Measurements from ENCODE around the gene LILRA1. TPM values are rescaled to one million over a fixed set of nuclear protein-coding genes. Genes with fewer than 3 reads are reported as not detected.

The LILRA1 gene
- total and polyA plus RNA-seq, 3 experiments from 2014 or later = not detected

DNA sequence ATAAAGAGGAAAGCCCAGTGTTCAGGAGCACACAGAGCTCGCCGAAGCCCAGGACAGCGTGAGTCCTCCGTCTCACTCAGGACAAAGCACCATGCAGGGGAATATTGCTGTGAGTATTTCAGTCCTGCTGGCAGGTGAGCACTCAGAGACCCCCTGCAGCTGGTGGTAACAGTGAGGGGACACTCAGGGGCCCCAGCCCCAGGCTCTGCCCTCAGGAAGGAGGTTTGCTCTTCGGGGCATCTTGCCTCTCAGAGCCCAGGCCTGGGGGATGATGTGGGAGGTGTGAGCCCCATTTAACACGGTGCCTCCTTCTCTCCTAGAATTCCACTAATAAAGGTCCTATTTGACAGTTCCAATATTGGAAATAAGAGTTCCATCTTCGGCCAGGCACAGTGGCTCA lies 14.8 kb downstream of the LILRA1 start:
- no peaks in the 10 kb centered on the region for H3K9me3 ChIP-seq (ENCODE audit: low read length)
- Mint-ChIP-seq H3K27ac (no peak overlapping the region), H3K9me3 (peaks cover 6 to 12% (median 8%) of the 10 kb centered on the region in 5 donors), H3K4me3 (no peak overlapping the region), H3K4me1 (no peaks in the 10 kb centered on the region), H3K36me3 (no peaks in the 10 kb centered on the region), H3K27me3 (peaks cover 22 to 48% of the 10 kb centered on the region in 2 donors)
- POLR2A ChIA-PET = no interaction called here
- no peaks in the 10 kb centered on the region for H3K36me3 ChIP-seq (ENCODE audit: insufficient read depth, low read length)
- no peak for DNase-seq
- peaks cover 4% of the 10 kb centered on the region for H3K27me3 ChIP-seq (ENCODE audit: insufficient read depth, low read length, poor library complexity, severe bottlenecking)
- no peaks in the 10 kb centered on the region for H3K4me1 ChIP-seq (ENCODE audit: insufficient read depth, low read length)
- no peak overlapping the region for H3K4me3 ChIP-seq (ENCODE audit: low read length)
- no peak overlapping the region for H3K27ac ChIP-seq (ENCODE audit: low read depth, low read length)
- CTCF ChIA-PET = no interaction called here

- H3K27ac Mint-ChIP-seq = no peak overlapping the region
- peaks cover 6 to 12% (median 8%) of the 10 kb centered on the region in 5 donors for H3K9me3 Mint-ChIP-seq
- ChIA-PET CTCF (no interaction called here), POLR2A (no interaction called here)
- peaks cover 22 to 48% of the 10 kb centered on the region in 2 donors for H3K27me3 Mint-ChIP-seq
- no peaks in the 10 kb centered on the region for H3K4me1 Mint-ChIP-seq
- H3K36me3 ChIP-seq (ENCODE audit: insufficient read depth, low read length) = no peaks in the 10 kb centered on the region
- H3K9me3 ChIP-seq (ENCODE audit: low read length) = no peaks in the 10 kb centered on the region
- no peak overlapping the region for H3K4me3 ChIP-seq (ENCODE audit: low read length)
- H3K27me3 ChIP-seq (ENCODE audit: insufficient read depth, low read length, poor library complexity, severe bottlenecking) = peaks cover 4% of the 10 kb centered on the region
- H3K4me3 Mint-ChIP-seq = no peak overlapping the region
- no peak overlapping the region for H3K27ac ChIP-seq (ENCODE audit: low read depth, low read length)
- no peak for DNase-seq
- no peaks in the 10 kb centered on the region for H3K36me3 Mint-ChIP-seq
- no peaks in the 10 kb centered on the region for H3K4me1 ChIP-seq (ENCODE audit: insufficient read depth, low read length)
Measured at GRCh38 chr19:54608792-54609191, 15.4 kb downstream of the LILRA1 start.

GRCh38 chr19:54609356-54609791 lies 15.9 kb downstream of the LILRA1 start:
- no peaks in the 10 kb centered on the region for H3K4me1 ChIP-seq (ENCODE audit: insufficient read depth, low read length)
- no peaks in the 10 kb centered on the region for H3K9me3 ChIP-seq (ENCODE audit: low read length)
- peaks cover 6 to 11% (median 10%) of the 10 kb centered on the region in 5 donors for H3K9me3 Mint-ChIP-seq
- no peak overlapping the region for H3K4me3 Mint-ChIP-seq
- no peaks in the 10 kb centered on the region for H3K4me1 Mint-ChIP-seq
- H3K27me3 Mint-ChIP-seq = peaks cover 20 to 43% of the 10 kb centered on the region in 2 donors
- H3K36me3 ChIP-seq (ENCODE audit: insufficient read depth, low read length) = no peaks in the 10 kb centered on the region
- DNase-seq = no peak
- no peak overlapping the region for H3K27ac Mint-ChIP-seq
- H3K27me3 ChIP-seq (ENCODE audit: insufficient read depth, low read length, poor library complexity, severe bottlenecking) = peaks cover 4% of the 10 kb centered on the region
- H3K4me3 ChIP-seq (ENCODE audit: low read length) = no peak overlapping the region
- ChIA-PET CTCF (no interaction called here), POLR2A (no interaction called here)
- no peaks in the 10 kb centered on the region for H3K36me3 Mint-ChIP-seq
- no peak overlapping the region for H3K27ac ChIP-seq (ENCODE audit: low read depth, low read length)

GRCh38 chr19:54612428-54612827 lies 19.0 kb downstream of the LILRA1 start:
- CTCF ChIA-PET = no interaction called here
- H3K4me3 Mint-ChIP-seq = no peak overlapping the region
- Histone ChIP-seq H3K4me1 (ENCODE audit: insufficient read depth, low read length) (no peaks in the 10 kb centered on the region), H3K4me3 (ENCODE audit: low read length) (no peak overlapping the region), H3K9me3 (ENCODE audit: low read length) (no peaks in the 10 kb centered on the region), H3K27me3 (ENCODE audit: insufficient read depth, low read length, poor library complexity, severe bottlenecking) (peaks cover 4% of the 10 kb centered on the region), H3K27ac (ENCODE audit: low read depth, low read length) (no peak overlapping the region), H3K36me3 (ENCODE audit: insufficient read depth, low read length) (no peaks in the 10 kb centered on the region)
- peaks cover 0 to 1% (median 0%) of the 10 kb centered on the region in 3 donors for H3K4me1 Mint-ChIP-seq
- DNase-seq = no peak
- no peak overlapping the region for H3K27ac Mint-ChIP-seq
- H3K9me3 Mint-ChIP-seq = peaks cover 0 to 6% (median 4%) of the 10 kb centered on the region in 5 donors
- POLR2A ChIA-PET = no interaction called here
- H3K36me3 Mint-ChIP-seq = no peaks in the 10 kb centered on the region
- H3K27me3 Mint-ChIP-seq = peaks cover 5 to 16% of the 10 kb centered on the region in 2 donors

- Mint-ChIP-seq H3K27me3 (peaks cover 2 to 5% of the 10 kb centered on the region in 2 donors), H3K9me3 (peaks cover 0 to 5% (median 3%) of the 10 kb centered on the region in 5 donors), H3K4me1 (peaks cover 0 to 1% (median 0%) of the 10 kb centered on the region in 3 donors), H3K27ac (no peak overlapping the region), H3K36me3 (no peaks in the 10 kb centered on the region), H3K4me3 (no peak overlapping the region)
- H3K27me3 ChIP-seq (ENCODE audit: insufficient read depth, low read length, poor library complexity, severe bottlenecking) = peaks cover 3% of the 10 kb centered on the region
- H3K27ac ChIP-seq (ENCODE audit: low read depth, low read length) = no peak overlapping the region
- no peaks in the 10 kb centered on the region for H3K36me3 ChIP-seq (ENCODE audit: insufficient read depth, low read length)
- no peaks in the 10 kb centered on the region for H3K4me1 ChIP-seq (ENCODE audit: insufficient read depth, low read length)
- ChIA-PET CTCF (no interaction called here), POLR2A (no interaction called here)
- H3K4me3 ChIP-seq (ENCODE audit: low read length) = no peak overlapping the region
- H3K9me3 ChIP-seq (ENCODE audit: low read length) = no peaks in the 10 kb centered on the region
- no peak for DNase-seq
Measured at GRCh38 chr19:54614726-54615125, 21.3 kb downstream of the LILRA1 start.

DNA sequence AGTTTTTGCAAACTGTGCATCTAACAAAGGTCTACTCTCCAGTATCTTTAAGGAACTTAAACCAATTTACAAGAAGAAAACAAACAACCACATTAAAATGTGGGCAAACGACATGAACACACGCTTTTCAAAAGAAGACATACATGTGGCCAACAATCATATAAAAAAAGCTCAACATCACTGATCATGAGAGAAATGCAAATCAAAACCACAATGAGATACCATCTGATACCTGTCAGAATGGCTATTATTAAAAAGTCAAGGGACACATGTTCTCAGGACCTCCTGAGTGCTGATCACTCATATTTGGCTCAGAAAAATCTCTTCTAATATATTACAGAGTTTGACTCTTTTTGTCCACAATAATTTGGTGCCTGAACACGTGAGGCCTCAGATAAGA lies 22.6 kb downstream of the LILRA1 start:
- H3K27me3 Mint-ChIP-seq = peaks cover 2 to 4% of the 10 kb centered on the region in 2 donors
- Histone ChIP-seq H3K4me3 (ENCODE audit: low read length) (no peak overlapping the region), H3K36me3 (ENCODE audit: insufficient read depth, low read length) (no peaks in the 10 kb centered on the region), H3K27me3 (ENCODE audit: insufficient read depth, low read length, poor library complexity, severe bottlenecking) (no peaks in the 10 kb centered on the region), H3K4me1 (ENCODE audit: insufficient read depth, low read length) (no peaks in the 10 kb centered on the region), H3K9me3 (ENCODE audit: low read length) (no peaks in the 10 kb centered on the region), H3K27ac (ENCODE audit: low read depth, low read length) (no peak overlapping the region)
- H3K36me3 Mint-ChIP-seq = no peaks in the 10 kb centered on the region
- ChIA-PET POLR2A (no interaction called here), CTCF (no interaction called here)
- peak overlapping the region in 3 of 8 donors; percentile 11 to 19 (median 14) for H3K27ac Mint-ChIP-seq
- no peak overlapping the region for H3K4me3 Mint-ChIP-seq
- no peak for DNase-seq
- H3K4me1 Mint-ChIP-seq = peaks cover 0 to 1% (median 0%) of the 10 kb centered on the region in 3 donors
- peaks cover 0 to 5% (median 2%) of the 10 kb centered on the region in 5 donors for H3K9me3 Mint-ChIP-seq

GRCh38 chr19:54616821-54617560 lies 23.6 kb downstream of the LILRA1 start:
- peaks cover 2 to 5% of the 10 kb centered on the region in 2 donors for H3K27me3 Mint-ChIP-seq
- Histone ChIP-seq H3K4me3 (ENCODE audit: low read length) (no peak overlapping the region), H3K9me3 (ENCODE audit: low read length) (no peaks in the 10 kb centered on the region), H3K36me3 (ENCODE audit: insufficient read depth, low read length) (no peaks in the 10 kb centered on the region), H3K4me1 (ENCODE audit: insufficient read depth, low read length) (no peaks in the 10 kb centered on the region), H3K27ac (ENCODE audit: low read depth, low read length) (no peak overlapping the region), H3K27me3 (ENCODE audit: insufficient read depth, low read length, poor library complexity, severe bottlenecking) (no peaks in the 10 kb centered on the region)
- H3K4me3 Mint-ChIP-seq = peak overlapping the region in 5 of 7 donors; percentile 64 to 91 (median 73)
- no peaks in the 10 kb centered on the region for H3K36me3 Mint-ChIP-seq
- peaks cover 0 to 1% (median 0%) of the 10 kb centered on the region in 3 donors for H3K4me1 Mint-ChIP-seq
- H3K27ac Mint-ChIP-seq = peak overlapping the region in 6 of 8 donors; percentile 25 to 75 (median 57)
- H3K9me3 Mint-ChIP-seq = peaks cover 0 to 5% (median 2%) of the 10 kb centered on the region in 5 donors
- ChIA-PET CTCF (no interaction called here), POLR2A (interaction anchor here (0.7 kb wide), 1 partner anchor 52 kb away, joined by 8 read pairs; no protein-coding TSS in a partner anchor)
- no peak for DNase-seq

GRCh38 chr19:54620464-54620863 lies 27.0 kb downstream of the LILRA1 start:
- Histone ChIP-seq H3K27ac (ENCODE audit: low read depth, low read length) (no peak overlapping the region), H3K36me3 (ENCODE audit: insufficient read depth, low read length) (no peaks in the 10 kb centered on the region), H3K9me3 (ENCODE audit: low read length) (no peaks in the 10 kb centered on the region), H3K4me3 (ENCODE audit: low read length) (no peak overlapping the region), H3K4me1 (ENCODE audit: insufficient read depth, low read length) (no peaks in the 10 kb centered on the region), H3K27me3 (ENCODE audit: insufficient read depth, low read length, poor library complexity, severe bottlenecking) (no peaks in the 10 kb centered on the region)
- H3K27me3 Mint-ChIP-seq = peaks cover 3 to 10% of the 10 kb centered on the region in 2 donors
- H3K4me1 Mint-ChIP-seq = peaks cover 6 to 8% (median 7%) of the 10 kb centered on the region in 3 donors
- no peaks in the 10 kb centered on the region for H3K36me3 Mint-ChIP-seq
- H3K9me3 Mint-ChIP-seq = peaks cover 0 to 3% (median 0%) of the 10 kb centered on the region in 5 donors
- ChIA-PET POLR2A (no interaction called here), CTCF (no interaction called here)
- no peak for DNase-seq
- H3K4me3 Mint-ChIP-seq = peak overlapping the region in 1 of 7 donors; percentile 30
- no peak overlapping the region for H3K27ac Mint-ChIP-seq

All from CD8-positive, alpha-beta memory T cell (primary cell).